CD8-positive, alpha-beta memory T cell (primary cell): ENCODE results near the gene SOX12. TPM values are rescaled to one million over a fixed set of nuclear protein-coding genes. Genes with fewer than 3 reads are reported as not detected.

Experiments
- CTCF ChIA-PET: fragments of 350-600 bp; sonication (Branson Sonifier 250); formaldehyde crosslinking; loops from one replicate; lab custom pipeline; 2021; ENCODE audit warnings: antibody characterized with exemption; lab: Charles Lee
- POLR2A ChIA-PET: fragments of 350-600 bp; sonication (Branson Sonifier 250); formaldehyde crosslinking; loops from one replicate; lab custom pipeline; 2021; ENCODE audit warnings: antibody characterized with exemption; lab: Charles Lee
- DNase-seq, 5 donors: peaks; one replicate each; pipeline versions ENCODE4 v3.0.0 to v3.0.0-alpha.2; 2020 to 2022; ENCODE audit warnings: mixed read lengths in 1 of 5
- H3K27ac ChIP-seq: one replicate; pipeline ENCODE4 v1.7.0; 2013; ENCODE audit warnings: low read depth, mild to moderate bottlenecking, low read length, moderate library complexity
- H3K27me3 ChIP-seq: 2 replicates; pipeline ENCODE4 v1.7.0; 2013; ENCODE audit warnings: low read length, mild to moderate bottlenecking; ENCODE audit not compliant: insufficient read depth, poor library complexity, severe bottlenecking
- H3K36me3 ChIP-seq: 2 replicates; pipeline ENCODE4 v1.7.0; 2013; ENCODE audit warnings: mild to moderate bottlenecking, low read length, moderate library complexity; ENCODE audit not compliant: insufficient read depth
- H3K4me1 ChIP-seq: 2 replicates; pipeline ENCODE4 v1.7.0; 2013; ENCODE audit warnings: mild to moderate bottlenecking, low read length, moderate library complexity; ENCODE audit not compliant: insufficient read depth
- H3K4me3 ChIP-seq: 2 replicates; pipeline ENCODE4 v1.7.0; 2013; ENCODE audit warnings: mild to moderate bottlenecking, low read length
- H3K9me3 ChIP-seq: 2 replicates; pipeline ENCODE4 v1.7.0; 2013; ENCODE audit warnings: mild to moderate bottlenecking, low read length
- H3K27ac Mint-ChIP-seq, 8 donors: one replicate each; pipeline ENCODE4 v1.8.0; 2020 to 2021; ENCODE audit warnings: mixed read lengths in 8 of 8, mild to moderate bottlenecking in 6 of 8, inconsistent platforms in 3 of 8, moderate library complexity in 3 of 8
- H3K27me3 Mint-ChIP-seq, 2 donors: one replicate each; pipeline ENCODE4 v1.8.0; 2020 to 2021; ENCODE audit warnings: mixed read lengths in 2 of 2, mild to moderate bottlenecking in 1 of 2, moderate library complexity in 1 of 2
- H3K36me3 Mint-ChIP-seq, 3 donors: one replicate each; pipeline ENCODE4 v1.8.0; 2020 to 2021; ENCODE audit warnings: mixed read lengths in 3 of 3, inconsistent platforms in 1 of 3, mild to moderate bottlenecking in 1 of 3
- H3K4me1 Mint-ChIP-seq, 3 donors: one replicate each; pipeline ENCODE4 v1.8.0; 2020 to 2021; ENCODE audit warnings: mixed read lengths in 3 of 3, inconsistent platforms in 1 of 3, mild to moderate bottlenecking in 1 of 3
- H3K4me3 Mint-ChIP-seq, 7 donors: one replicate each; pipeline ENCODE4 v1.8.0; 2020 to 2021; ENCODE audit warnings: mixed read lengths in 7 of 7, mild to moderate bottlenecking in 6 of 7, moderate library complexity in 4 of 7, inconsistent platforms in 2 of 7
- H3K9me3 Mint-ChIP-seq, 5 donors: one replicate each; pipeline ENCODE4 v1.8.0; 2020 to 2022; ENCODE audit warnings: mixed read lengths in 5 of 5, mild to moderate bottlenecking in 3 of 5, moderate library complexity in 2 of 5, inconsistent platforms in 1 of 5
- polyA plus RNA-seq: library from polyadenylated mRNA; unstranded; fragments of 300-500 nt; fragmentation: Illumina TruSeq; gene quantifications from one replicate; pipeline ENCODE4 v1.2.3, GENCODE V29; 2021
- total RNA-seq, 2 experiments: library from RNA; stranded (reverse); gene quantifications; one replicate each; pipeline ENCODE4 v1.2.3, GENCODE V29; 2021

Gene SOX12
- total and polyA plus RNA-seq, 3 experiments from 2014 or later = 0.64 to 5.1 (median 4.7) TPM

DNA sequence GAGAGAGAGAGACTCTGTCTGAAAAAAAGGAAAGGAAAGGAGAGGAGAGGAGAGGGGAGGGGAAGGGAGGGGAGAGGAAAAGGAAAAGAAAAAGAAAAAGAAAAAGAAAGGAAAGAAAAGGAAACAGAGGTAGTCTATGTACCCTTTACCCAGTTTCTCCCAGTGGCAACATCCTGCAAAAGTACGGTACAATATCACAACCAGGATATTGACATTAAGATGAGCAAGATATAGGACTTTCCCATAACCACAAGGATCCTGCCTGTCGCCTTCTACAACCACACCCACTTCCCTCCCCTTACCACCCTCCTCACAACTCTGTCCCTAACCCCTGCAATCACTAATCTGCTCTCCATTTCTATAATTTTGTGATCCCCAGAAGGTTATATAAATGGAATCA is 38.8 kb upstream of the SOX12 start:
- no peak for DNase-seq
- Histone ChIP-seq H3K27me3 (no peaks in the 10 kb centered on the region), H3K4me3 (no peak overlapping the region), H3K27ac (no peak overlapping the region), H3K9me3 (no peaks in the 10 kb centered on the region), H3K36me3 (no peaks in the 10 kb centered on the region), H3K4me1 (peaks cover 17% of the 10 kb centered on the region)
- ChIA-PET POLR2A (no interaction called here), CTCF (no interaction called here)
- Mint-ChIP-seq H3K27ac (no peak overlapping the region), H3K4me3 (peak overlapping the region in 1 of 7 donors; percentile 39), H3K9me3 (no peaks in the 10 kb centered on the region), H3K27me3 (no peaks in the 10 kb centered on the region), H3K4me1 (peaks cover 0 to 8% (median 6%) of the 10 kb centered on the region in 3 donors), H3K36me3 (peaks cover 0 to 2% (median 0%) of the 10 kb centered on the region in 3 donors)

GRCh38 chr20:288956-289692 is 36.2 kb upstream of the SOX12 start:
- ChIA-PET POLR2A (no interaction called here), CTCF (interaction anchor here (0.9 to 1.4 kb wide), 2 partner anchors 17 to 42 kb away, joined by 3 to 4 read pairs; no protein-coding TSS in a partner anchor)
- Histone ChIP-seq H3K9me3 (no peaks in the 10 kb centered on the region), H3K4me1 (peaks cover 24% of the 10 kb centered on the region), H3K36me3 (no peaks in the 10 kb centered on the region), H3K27ac (no peak overlapping the region), H3K27me3 (no peaks in the 10 kb centered on the region), H3K4me3 (no peak overlapping the region)
- H3K27me3 Mint-ChIP-seq = no peaks in the 10 kb centered on the region
- H3K27ac Mint-ChIP-seq = peak overlapping the region in 1 of 8 donors; percentile 88
- H3K4me1 Mint-ChIP-seq = peaks cover 0 to 11% (median 8%) of the 10 kb centered on the region in 3 donors
- no peaks in the 10 kb centered on the region for H3K9me3 Mint-ChIP-seq
- no peak for DNase-seq
- no peaks in the 10 kb centered on the region for H3K36me3 Mint-ChIP-seq
- H3K4me3 Mint-ChIP-seq = peak overlapping the region in 1 of 7 donors; percentile 14

DNA sequence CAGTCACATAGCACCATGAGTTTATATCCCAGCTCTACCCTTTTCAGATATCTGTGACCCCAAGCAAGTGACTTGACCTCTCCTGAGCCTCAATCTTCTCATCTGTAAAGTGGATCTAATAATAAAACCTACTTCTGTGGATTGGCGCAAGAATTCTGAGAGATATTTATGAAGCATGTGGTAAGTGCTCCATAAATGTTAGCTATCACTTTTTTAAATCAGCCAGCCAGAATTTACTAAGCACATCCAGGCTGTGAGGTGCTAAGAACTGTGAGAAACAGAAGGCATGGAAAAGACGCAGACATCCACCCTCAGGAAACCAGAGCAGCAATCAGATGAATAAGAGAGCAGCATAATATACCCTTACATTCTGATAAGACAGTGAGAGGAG is 35.7 kb upstream of the SOX12 start:
- H3K27ac ChIP-seq = peak overlapping the region; percentile 66
- peak overlapping the region in 4 of 8 donors; percentile 55 to 89 (median 68) for H3K27ac Mint-ChIP-seq
- H3K36me3 Mint-ChIP-seq = no peaks in the 10 kb centered on the region

DNA sequence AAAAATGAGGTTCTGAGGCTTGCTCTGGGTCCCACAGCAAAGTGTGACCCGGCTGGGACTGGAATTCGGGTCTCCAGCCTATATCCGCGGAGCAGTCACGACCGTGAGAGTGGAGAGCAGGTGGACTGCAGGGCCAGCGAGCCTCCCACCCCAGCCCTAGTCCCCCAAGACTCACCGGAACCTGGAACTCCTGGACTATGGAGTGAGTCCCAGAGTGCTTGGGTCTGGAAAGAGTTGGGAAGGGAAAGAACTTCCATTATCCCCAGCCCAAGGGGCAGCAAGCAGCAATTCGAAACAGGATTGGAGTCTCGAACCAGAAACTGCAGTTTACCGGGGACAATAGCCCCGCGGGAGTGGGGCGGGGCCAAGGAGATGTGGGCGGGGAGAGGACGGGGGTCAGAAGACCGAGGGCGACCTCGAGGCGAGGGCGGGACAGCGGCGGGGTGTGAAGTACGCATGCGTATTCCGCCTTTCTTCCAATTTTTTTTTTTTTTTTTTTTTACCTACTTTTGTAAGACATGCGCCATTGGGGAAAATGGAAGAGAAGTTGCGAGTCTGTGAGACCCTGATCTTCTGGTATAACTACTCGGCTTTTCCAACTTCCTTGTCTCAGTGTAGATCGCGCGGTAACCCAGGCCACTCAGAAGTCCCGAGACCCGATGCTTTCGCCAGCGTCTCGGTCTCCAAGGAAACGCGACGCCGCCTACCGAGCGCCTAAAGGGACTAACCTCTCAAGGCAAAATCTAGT is 35.1 kb upstream of the SOX12 start, which contains the start of gene C20orf96:
TSS of gene C20orf96 (minus strand) at position 667 of the 748 bp plus-strand sequence. CDS start at position 527, 140 bp downstream.
- Histone ChIP-seq H3K36me3 (no peaks in the 10 kb centered on the region), H3K4me1 (peaks cover 24% of the 10 kb centered on the region), H3K27me3 (no peaks in the 10 kb centered on the region), H3K4me3 (peak within 1 kb of the TSS; percentile 71), H3K9me3 (no peaks in the 10 kb centered on the region), H3K27ac (peak within 1 kb of the TSS; percentile 66)
- H3K27me3 Mint-ChIP-seq = no peaks in the 10 kb centered on the region
- H3K9me3 Mint-ChIP-seq = no peaks in the 10 kb centered on the region
- no peak within 1 kb of the TSS for H3K4me3 Mint-ChIP-seq
- peak within 1 kb of the TSS in 4 of 8 donors; percentile 55 to 89 (median 68) for H3K27ac Mint-ChIP-seq
- DNase-seq = peak; percentile 74 to 87 (median 80)
- H3K4me1 Mint-ChIP-seq = peaks cover 0 to 11% (median 8%) of the 10 kb centered on the region in 3 donors
- ChIA-PET CTCF (interaction anchor here (0.9 to 1.4 kb wide), 2 partner anchors 15 to 40 kb away, joined by 3 to 4 read pairs; no protein-coding TSS in a partner anchor), POLR2A (no interaction called here)
- H3K36me3 Mint-ChIP-seq = no peaks in the 10 kb centered on the region

More for the DNA sequence above, 35.7 kb upstream of the SOX12 start:
- Mint-ChIP-seq H3K4me1 (peaks cover 0 to 11% (median 8%) of the 10 kb centered on the region in 3 donors), H3K27me3 (no peaks in the 10 kb centered on the region), H3K9me3 (no peaks in the 10 kb centered on the region), H3K4me3 (no peak overlapping the region)
- Histone ChIP-seq H3K27me3 (no peaks in the 10 kb centered on the region), H3K36me3 (no peaks in the 10 kb centered on the region), H3K4me3 (peak overlapping the region; percentile 71), H3K4me1 (peaks cover 24% of the 10 kb centered on the region), H3K9me3 (no peaks in the 10 kb centered on the region)
- CTCF ChIA-PET = interaction anchor here (0.9 to 1.4 kb wide), 2 partner anchors 16 to 41 kb away, joined by 3 to 4 read pairs; no protein-coding TSS in a partner anchor
- POLR2A ChIA-PET = no interaction called here
- DNase-seq = no peak

DNA sequence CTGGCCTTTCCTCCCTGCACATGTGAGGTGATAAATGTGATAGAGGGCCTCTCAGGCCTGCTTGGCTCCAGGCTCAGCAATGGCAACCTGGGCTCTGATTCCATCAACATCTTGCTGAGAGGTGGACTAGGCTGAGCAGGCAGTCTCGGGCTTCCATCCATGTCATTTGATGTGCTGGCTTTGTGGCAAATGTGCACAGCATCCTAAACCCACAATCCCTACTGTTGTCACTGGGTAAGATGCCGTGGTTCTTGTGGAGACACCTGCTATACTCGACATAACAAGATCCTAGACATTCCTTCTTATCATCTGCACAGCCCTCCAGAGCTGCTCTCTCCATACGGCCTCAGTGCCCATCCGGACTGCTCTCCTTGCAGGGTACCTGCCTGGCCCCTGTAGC is 30.8 kb upstream of the SOX12 start:
- peaks cover 4% of the 10 kb centered on the region for H3K36me3 ChIP-seq
- POLR2A ChIA-PET = interaction anchor here (1.6 kb wide), 1 partner anchor 36 kb away, joined by 3 read pairs; no protein-coding TSS in a partner anchor
- H3K9me3 Mint-ChIP-seq = peaks cover 0 to 4% (median 0%) of the 10 kb centered on the region in 5 donors
- no peak overlapping the region for H3K4me3 ChIP-seq
- H3K27me3 ChIP-seq = no peaks in the 10 kb centered on the region
- H3K4me1 Mint-ChIP-seq = peaks cover 30 to 37% (median 32%) of the 10 kb centered on the region in 3 donors
- H3K36me3 Mint-ChIP-seq = peaks cover 0 to 17% (median 0%) of the 10 kb centered on the region in 3 donors
- peaks cover 40% of the 10 kb centered on the region for H3K4me1 ChIP-seq
- no peak overlapping the region for H3K27ac ChIP-seq
- DNase-seq = no peak
- H3K27me3 Mint-ChIP-seq = peaks cover 0 to 2% of the 10 kb centered on the region in 2 donors
- H3K4me3 Mint-ChIP-seq = peak overlapping the region in 1 of 7 donors; percentile 98
- CTCF ChIA-PET = no interaction called here
- H3K27ac Mint-ChIP-seq = peak overlapping the region in 1 of 8 donors; percentile 97
- no peaks in the 10 kb centered on the region for H3K9me3 ChIP-seq

DNA sequence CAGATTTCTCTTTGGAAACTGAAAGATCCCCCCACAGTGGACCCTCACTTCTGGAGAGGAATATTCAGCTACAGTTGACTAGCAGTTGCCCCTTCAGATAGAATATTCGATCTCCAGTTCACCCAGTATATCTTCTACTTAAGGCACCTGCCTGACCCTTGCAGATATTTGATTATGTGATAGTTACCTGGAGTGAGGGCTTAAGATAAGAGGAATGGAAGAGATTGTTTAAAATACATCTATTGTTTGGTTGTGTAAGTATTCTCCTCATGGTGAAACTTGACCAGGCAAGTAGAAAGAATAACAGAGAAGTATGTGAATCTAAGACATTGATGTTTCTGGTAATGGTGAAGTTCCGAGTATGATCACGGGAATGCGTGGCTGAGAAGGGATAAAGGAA is 29.5 kb upstream of the SOX12 start:
- peak overlapping the region; percentile 70 to 99 (median 82) for H3K4me3 Mint-ChIP-seq
- POLR2A ChIA-PET = interaction anchor here (4.5 kb wide), 1 partner anchor 29 kb away, joined by 62 read pairs; the partner anchor contains the start of gene SOX12
- H3K4me1 Mint-ChIP-seq = peaks cover 35 to 41% (median 40%) of the 10 kb centered on the region in 3 donors
- H3K27me3 Mint-ChIP-seq = peaks cover 0 to 2% of the 10 kb centered on the region in 2 donors
- Histone ChIP-seq H3K4me1 (peaks cover 40% of the 10 kb centered on the region), H3K4me3 (no peak overlapping the region), H3K36me3 (peaks cover 6% of the 10 kb centered on the region), H3K9me3 (no peaks in the 10 kb centered on the region), H3K27ac (no peak overlapping the region), H3K27me3 (no peaks in the 10 kb centered on the region)
- CTCF ChIA-PET = interaction anchor here (1.9 to 3.4 kb wide), 2 partner anchors 30 to 35 kb away, joined by 7 to 17 read pairs; no protein-coding TSS in a partner anchor
- no peak for DNase-seq
- H3K9me3 Mint-ChIP-seq = peaks cover 0 to 4% (median 0%) of the 10 kb centered on the region in 5 donors
- peaks cover 0 to 20% (median 0%) of the 10 kb centered on the region in 3 donors for H3K36me3 Mint-ChIP-seq
- H3K27ac Mint-ChIP-seq = peak overlapping the region in 5 of 8 donors; percentile 69 to 97 (median 82)

- H3K36me3 ChIP-seq = peaks cover 6% of the 10 kb centered on the region
- CTCF ChIA-PET = interaction anchor here (0.9 to 3.4 kb wide), 6 partner anchors 12 to 34 kb away, joined by 3 to 17 read pairs (median 8); partner anchors contain the start of gene SOX12
- H3K27me3 ChIP-seq = no peaks in the 10 kb centered on the region
- peaks cover 26% of the 10 kb centered on the region for H3K4me1 ChIP-seq
- peak within 1 kb of the TSS; percentile 84 for H3K27ac ChIP-seq
- Mint-ChIP-seq H3K36me3 (peaks cover 0 to 24% (median 2%) of the 10 kb centered on the region in 3 donors), H3K4me1 (peaks cover 39 to 45% (median 45%) of the 10 kb centered on the region in 3 donors), H3K9me3 (peaks cover 0 to 4% (median 0%) of the 10 kb centered on the region in 5 donors), H3K27me3 (peaks cover 0 to 2% of the 10 kb centered on the region in 2 donors), H3K4me3 (peak within 1 kb of the TSS; percentile 96 to 100 (median 99)), H3K27ac (peak within 1 kb of the TSS; percentile 98 to 100 (median 99))
- peak within 1 kb of the TSS; percentile 95 for H3K4me3 ChIP-seq
- no peaks in the 10 kb centered on the region for H3K9me3 ChIP-seq
- peak; percentile 73 to 89 (median 81) for DNase-seq
- POLR2A ChIA-PET = interaction anchor here (0.7 to 4.5 kb wide), 6 partner anchors 13 to 33 kb away, joined by 3 to 62 read pairs (median 4); partner anchors contain the start of gene SOX12
Observed at GRCh38 chr20:297098-297924, 28.0 kb upstream of the SOX12 start, which contains the start of gene ZCCHC3. Gene ZCCHC3, plus strand, starts transcription at chr20:297570. Its CDS starts 17 bp downstream, at chr20:297587.
